Occipital lobe (tissue), 2 donors: ENCODE results near the gene APOBEC3C. TPM values are rescaled to one million over a fixed set of nuclear protein-coding genes. Genes with fewer than 3 reads are reported as not detected.
"Not testable (repeated sequence)": the region's sequence is repeated elsewhere in the genome, so short reads cannot be mapped to it uniquely, and the experiment has no call there.

Source experiments
- DNase-seq: peaks from one replicate; lab custom pipeline; 2025; lab: John Stamatoyannopoulos, UW
- total RNA-seq: library from RNA; depleted of rRNA; stranded (reverse); fragments of >200 nt; gene quantifications from one replicate; pipeline ENCODE4 v1.2.3, GENCODE V29; 2014

The APOBEC3C gene
- total RNA-seq, 1 donor from 2014 or later, result 0.31 TPM

GRCh38 chr22:39061290-39061689, 47.2 kb downstream of the APOBEC3C start:
- DNase-seq, result not testable (repeated sequence)

- DNase-seq, result not testable (repeated sequence)
Observed at GRCh38 chr22:39061951-39062350, 47.9 kb downstream of the APOBEC3C start.

- DNase-seq, result not testable (repeated sequence)
Observed at GRCh38 chr22:39063904-39064303, 49.8 kb downstream of the APOBEC3C start.

- DNase-seq, result not testable (repeated sequence)
Observed at GRCh38 chr22:39066442-39067276, 52.6 kb downstream of the APOBEC3C start.

- DNase-seq, result no peak
Observed at GRCh38 chr22:39068033-39068785, 54.2 kb downstream of the APOBEC3C start.

Other genes with a start within 250 kb of the APOBEC3C start
- gene DNAL4, start 220.1 kb upstream of the APOBEC3C start, total RNA-seq, result 17.3 TPM
- gene NPTXR, start 170.2 kb upstream of the APOBEC3C start, total RNA-seq, result 11.5 TPM
- 33.8 TPM for gene CBX6, start 142.0 kb upstream of the APOBEC3C start, total RNA-seq
- not detected for gene APOBEC3A, start 56.6 kb upstream of the APOBEC3C start, total RNA-seq
- gene APOBEC3B, start 31.9 kb upstream of the APOBEC3C start, total RNA-seq, result not detected
- gene APOBEC3D, start 6.9 kb downstream of the APOBEC3C start, total RNA-seq, result 0.16 TPM
- gene APOBEC3F, start 26.6 kb downstream of the APOBEC3C start, total RNA-seq, result 0.31 TPM
- gene APOBEC3G, start 63.0 kb downstream of the APOBEC3C start, total RNA-seq, result 1.9 TPM
- not detected for gene APOBEC3H, start 83.0 kb downstream of the APOBEC3C start, total RNA-seq
- 6.6 TPM for gene CBX7, start 138.4 kb downstream of the APOBEC3C start, total RNA-seq
- gene PDGFB, start 230.7 kb downstream of the APOBEC3C start, total RNA-seq, result 2.5 TPM